B cell (primary cell): ENCODE measurements around the gene CACNG8. TPM values are rescaled to one million over a fixed set of nuclear protein-coding genes. Genes with fewer than 3 reads are reported as not detected.

Experiments
- ATAC-seq: fragments of 200-7000 bp; cut with Tn5 transposase; one replicate; pipeline ENCODE4 v1.10.0; 2021; ENCODE audit warnings: low read depth, mild to moderate bottlenecking, moderate number of reproducible peaks, moderate library complexity
- CTCF ChIA-PET: fragments of 350-600 bp; sonication (Branson Sonifier 250); formaldehyde crosslinking; loops from one replicate; lab custom pipeline; 2021; ENCODE audit warnings: antibody characterized with exemption, inconsistent platforms; lab: Charles Lee
- POLR2A ChIA-PET: fragments of 350-600 bp; sonication (Branson Sonifier 250); formaldehyde crosslinking; loops from one replicate; lab custom pipeline; 2021; ENCODE audit warnings: antibody characterized with exemption; lab: Charles Lee
- DNase-seq: peaks from one replicate; pipeline ENCODE4 v3.0.0; 2013
- H2AFZ ChIP-seq: 2 replicates; pipeline ENCODE4 v1.6.1; 2012; ENCODE audit warnings: mild to moderate bottlenecking, low read depth, low read length; ENCODE audit not compliant: insufficient read depth, poor library complexity, severe bottlenecking
- H3K27ac ChIP-seq, 2 donors: 1 replicate in 1 of 2; 2 replicates in 1 of 2; pipeline ENCODE4 v1.5.1; 2012 to 2013; ENCODE audit warnings: low read length in 2 of 2, mild to moderate bottlenecking in 2 of 2, moderate library complexity in 1 of 2
- H3K27me3 ChIP-seq, 4 experiments: fragments of 200-600 bp in 1 of 4; sonication (generic) in 1 of 4; replicated peaks in 1 of 4; 1 replicate in 2 of 4; 2 replicates in 2 of 4; pipeline versions ENCODE4 v1.6.1 to v1.7.0; 2013 to 2016; ENCODE audit warnings: low read length in 3 of 4, mild to moderate bottlenecking in 2 of 4, mixed read lengths in 1 of 4, moderate library complexity in 1 of 4; ENCODE audit not compliant: insufficient read depth in 4 of 4, control insufficient read depth in 3 of 4; ENCODE audit errors: control extremely low read depth in 1 of 4
- H3K36me3 ChIP-seq, 2 experiments: replicated peaks in 1 of 2; 1 replicate in 1 of 2; 2 replicates in 1 of 2; pipeline versions ENCODE4 v1.6.1 to v1.7.1; 2013; ENCODE audit warnings: low read length in 1 of 2; ENCODE audit not compliant: insufficient read depth in 2 of 2, control insufficient read depth in 1 of 2; ENCODE audit errors: control extremely low read depth in 1 of 2, extremely low read depth in 1 of 2
- H3K4me1 ChIP-seq, 2 donors: fragments of 200-600 bp in 1 of 2; sonication (generic) in 1 of 2; 1 replicate in 1 of 2; 2 replicates in 1 of 2; pipeline versions ENCODE4 v1.5.1 to v1.6.1; 2013 to 2017; ENCODE audit warnings: low read length in 2 of 2; ENCODE audit not compliant: control insufficient read depth in 2 of 2, insufficient read depth in 2 of 2
- H3K4me2 ChIP-seq: replicated peaks from 2 replicates; pipeline ENCODE3; 2012; ENCODE audit warnings: mild to moderate bottlenecking, low read depth, low read length; ENCODE audit not compliant: poor library complexity, severe bottlenecking
- H3K4me3 ChIP-seq, 5 experiments: fragments of 200-600 bp in 1 of 5; sonication (generic) in 1 of 5; 1 replicate in 3 of 5; 2 replicates in 2 of 5; pipeline versions ENCODE4 v1.5.1 to v1.7.0; 2011 to 2016; ENCODE audit warnings: low read length in 4 of 5, mild to moderate bottlenecking in 4 of 5, low read depth in 2 of 5, control low read depth in 1 of 5, moderate library complexity in 1 of 5; ENCODE audit not compliant: insufficient read depth in 1 of 5; ENCODE audit errors: control extremely low read depth in 1 of 5, extremely low read depth in 1 of 5
- H3K79me2 ChIP-seq: fragments of 200-600 bp; sonication (generic); one replicate; pipeline ENCODE4 v1.6.0; 2016; ENCODE audit warnings: low read length; ENCODE audit not compliant: control insufficient read depth, insufficient read depth
- H3K9ac ChIP-seq: fragments of 200-600 bp; sonication (generic); 2 replicates; pipeline ENCODE4 v1.6.1; 2017; ENCODE audit warnings: mild to moderate bottlenecking, low read length, moderate library complexity
- H3K9me3 ChIP-seq, 3 donors: one replicate each; pipeline versions ENCODE4 v1.6.1 to v1.7.1; 2013; ENCODE audit warnings: low read length in 2 of 3; ENCODE audit not compliant: control insufficient read depth in 2 of 3, insufficient read depth in 1 of 3; ENCODE audit errors: control extremely low read depth in 1 of 3
- H4K20me1 ChIP-seq: 2 replicates; pipeline ENCODE4 v1.6.0; 2012; ENCODE audit warnings: mild to moderate bottlenecking, low read length; ENCODE audit not compliant: insufficient read depth, control insufficient read depth, poor library complexity, severe bottlenecking
- H3K27ac Mint-ChIP-seq: one replicate; pipeline ENCODE4 v1.8.0; 2021; ENCODE audit warnings: mixed read lengths
- H3K27me3 Mint-ChIP-seq: one replicate; pipeline ENCODE4 v1.8.0; 2021; ENCODE audit warnings: mixed read lengths
- H3K4me1 Mint-ChIP-seq: one replicate; pipeline ENCODE4 v1.8.0; 2021; ENCODE audit warnings: mixed read lengths
- H3K4me3 Mint-ChIP-seq: one replicate; pipeline ENCODE4 v1.8.0; 2021; ENCODE audit warnings: mixed read lengths
- H3K9me3 Mint-ChIP-seq: one replicate; pipeline ENCODE4 v1.8.0; 2022; ENCODE audit warnings: mixed read lengths; ENCODE audit not compliant: insufficient read depth
- EZH2 ChIP-seq: IDR thresholded peaks from 2 replicates; pipeline ENCODE4 v1.6.1; 2012; ENCODE audit warnings: borderline replicate concordance, low read depth, mild to moderate bottlenecking, moderate library complexity, low read length; ENCODE audit not compliant: insufficient read depth, poor library complexity, severe bottlenecking
- WGBS: methylation state at CpG from one replicate; pipeline ENCODE4 v1.1.5; 2013; ENCODE audit warnings: missing lambda C conversion rate; ENCODE audit not compliant: insufficient coverage; 5-methylcytosine and 5-hydroxymethylcytosine counted together
- intact Hi-C: fragments of 100-400 bp; cut with micrococcal nuclease; formaldehyde crosslinking; loops from one replicate; pipeline ENCODE4 v1.10.0; 2022
- polyA plus RNA-seq: library from polyadenylated mRNA; depleted of rRNA; stranded (reverse); fragments of >200 nt; gene quantifications from 2 replicates; pipeline ENCODE4 v1.2.3, GENCODE V29; 2012
- total RNA-seq, 2 donors: library from RNA; stranded (reverse); fragments of 120-200 nt in 1 of 2; gene quantifications; 1 replicate in 1 of 2; 2 replicates in 1 of 2; pipeline versions ENCODE4 v1.2.3 to v1.2.4, GENCODE V29; 2013 to 2022
- TF ChIP-seq, protein P1 (sequence below): fragments of 200-600 bp; IDR thresholded peaks from one replicate; pipeline ENCODE4 v1.8.0; 2022; ENCODE audit warnings: antibody characterized with exemption, mild to moderate bottlenecking

Gene CACNG8
- total and polyA plus RNA-seq, 2 donors (not counting 1 experiment from before 2014, with no cell fraction given), result not detected

DNA sequence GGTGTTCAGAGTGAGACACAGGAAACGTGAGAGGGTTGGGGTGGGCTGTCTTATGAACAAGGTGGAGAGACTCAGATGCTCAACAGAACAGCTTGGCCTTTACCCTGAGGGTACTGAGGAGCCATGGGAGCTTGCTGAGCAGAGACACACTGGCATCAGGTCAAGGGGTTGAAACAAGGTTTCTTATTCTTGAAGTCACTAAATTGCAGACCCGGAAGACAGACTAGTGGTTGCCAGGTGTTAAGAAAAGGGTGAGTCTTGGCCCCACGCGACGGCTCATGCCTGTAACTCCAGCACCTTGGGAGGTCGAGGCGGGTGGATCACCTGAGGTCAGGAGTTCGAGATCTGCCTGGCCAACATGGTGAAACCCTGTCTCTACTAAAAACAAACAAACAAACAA lies 51.1 kb downstream of the CACNG8 start:
- ChIA-PET POLR2A (no interaction called here), CTCF (interaction anchor here (1.4 kb wide), 1 partner anchor 10 kb away, joined by 8 read pairs; no protein-coding TSS in a partner anchor)
- Histone ChIP-seq H3K4me1 (no peaks in the 10 kb centered on the region), H4K20me1 (no peaks in the 10 kb centered on the region), H3K9ac (no peak overlapping the region), H3K4me2 (no peak overlapping the region), H2AFZ (no peak overlapping the region), H3K4me3 (no peak overlapping the region), H3K9me3 (peaks cover 0 to 14% (median 0%) of the 10 kb centered on the region in 3 donors), H3K27me3 (peaks cover 0 to 5% (median 0%) of the 10 kb centered on the region in 4 experiments), H3K36me3 (no peaks in the 10 kb centered on the region), H3K27ac (no peak overlapping the region), H3K79me2 (no peaks in the 10 kb centered on the region)
- TF ChIP-seq, protein P1, sequence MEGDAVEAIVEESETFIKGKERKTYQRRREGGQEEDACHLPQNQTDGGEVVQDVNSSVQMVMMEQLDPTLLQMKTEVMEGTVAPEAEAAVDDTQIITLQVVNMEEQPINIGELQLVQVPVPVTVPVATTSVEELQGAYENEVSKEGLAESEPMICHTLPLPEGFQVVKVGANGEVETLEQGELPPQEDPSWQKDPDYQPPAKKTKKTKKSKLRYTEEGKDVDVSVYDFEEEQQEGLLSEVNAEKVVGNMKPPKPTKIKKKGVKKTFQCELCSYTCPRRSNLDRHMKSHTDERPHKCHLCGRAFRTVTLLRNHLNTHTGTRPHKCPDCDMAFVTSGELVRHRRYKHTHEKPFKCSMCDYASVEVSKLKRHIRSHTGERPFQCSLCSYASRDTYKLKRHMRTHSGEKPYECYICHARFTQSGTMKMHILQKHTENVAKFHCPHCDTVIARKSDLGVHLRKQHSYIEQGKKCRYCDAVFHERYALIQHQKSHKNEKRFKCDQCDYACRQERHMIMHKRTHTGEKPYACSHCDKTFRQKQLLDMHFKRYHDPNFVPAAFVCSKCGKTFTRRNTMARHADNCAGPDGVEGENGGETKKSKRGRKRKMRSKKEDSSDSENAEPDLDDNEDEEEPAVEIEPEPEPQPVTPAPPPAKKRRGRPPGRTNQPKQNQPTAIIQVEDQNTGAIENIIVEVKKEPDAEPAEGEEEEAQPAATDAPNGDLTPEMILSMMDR, result no peak
- Mint-ChIP-seq H3K27me3 (peaks cover 15% of the 10 kb centered on the region), H3K4me3 (no peak overlapping the region), H3K27ac (no peak overlapping the region), H3K4me1 (no peaks in the 10 kb centered on the region), H3K9me3 (no peaks in the 10 kb centered on the region)
- intact Hi-C loops, result no loop called here
- no peak for DNase-seq
- 84% methylated on average over 8 of the region's 8 CpGs for WGBS
- no peak for ATAC-seq

DNA sequence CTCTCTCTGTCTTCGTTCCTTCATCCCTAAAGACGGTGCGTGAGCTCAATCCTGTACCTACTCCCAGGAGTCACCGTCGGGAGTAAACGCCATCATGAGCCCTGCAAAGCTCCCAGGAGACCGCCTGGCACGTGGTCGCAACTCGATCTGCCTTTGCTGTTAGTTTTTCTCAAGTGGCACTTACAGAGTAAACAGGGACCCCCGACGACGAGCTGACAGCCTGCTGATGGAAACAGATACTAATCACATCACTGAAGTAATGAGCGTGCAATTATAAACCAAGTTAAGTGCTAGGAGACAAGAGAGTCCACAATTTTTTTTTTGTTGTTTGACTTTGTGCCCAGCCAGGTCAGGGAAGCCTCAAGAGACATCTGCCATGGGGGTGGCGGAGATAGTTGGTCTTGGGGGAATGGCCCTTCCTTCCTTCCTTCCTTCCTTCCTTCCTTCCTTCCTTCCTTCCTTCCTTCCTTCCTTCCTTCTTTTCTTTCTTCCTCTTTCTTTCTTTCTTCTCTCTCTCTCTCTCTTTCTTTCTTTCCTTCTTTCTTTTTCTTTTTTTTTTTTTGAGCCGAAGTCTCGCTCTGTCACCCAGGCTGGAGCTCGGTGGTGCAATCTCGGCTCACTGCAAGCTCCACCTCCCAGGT lies 52.3 kb downstream of the CACNG8 start:
- Mint-ChIP-seq H3K9me3 (no peaks in the 10 kb centered on the region), H3K4me3 (no peak overlapping the region), H3K27ac (no peak overlapping the region), H3K4me1 (no peaks in the 10 kb centered on the region), H3K27me3 (peaks cover 15% of the 10 kb centered on the region)
- peaks cover 0 to 14% (median 0%) of the 10 kb centered on the region in 3 donors for H3K9me3 ChIP-seq
- TF ChIP-seq EZH2, result no peak
- TF ChIP-seq, protein P1, result no peak
- WGBS, result 78% methylated on average over 10 of the region's 19 CpGs
- POLR2A ChIA-PET, result no interaction called here
- H3K79me2 ChIP-seq, result no peaks in the 10 kb centered on the region
- CTCF ChIA-PET, result interaction anchor here (1.4 kb wide), 1 partner anchor 9 kb away, joined by 8 read pairs; no protein-coding TSS in a partner anchor
- H2AFZ ChIP-seq, result no peak overlapping the region
- H4K20me1 ChIP-seq, result no peaks in the 10 kb centered on the region
- H3K27me3 ChIP-seq, result peaks cover 0 to 5% (median 0%) of the 10 kb centered on the region in 4 experiments
- no peaks in the 10 kb centered on the region for H3K4me1 ChIP-seq
- ATAC-seq (no peak), DNase-seq (no peak)
- no peak overlapping the region for H3K27ac ChIP-seq
- intact Hi-C loops, result no loop called here
- H3K4me3 ChIP-seq, result no peak overlapping the region
- no peak overlapping the region for H3K4me2 ChIP-seq
- H3K9ac ChIP-seq, result no peak overlapping the region
- no peaks in the 10 kb centered on the region for H3K36me3 ChIP-seq
